PFSK-1 (cell line): Measurements from ENCODE around the gene ADAT3.

ENCODE experiments used
- POLR2AphosphoS5 ChIP-seq: IDR thresholded peaks from 2 replicates; pipeline ENCODE4 v1.6.1; 2012; ENCODE audit warnings: low read depth, mild to moderate bottlenecking, control low read depth, low read length, moderate library complexity
- SIN3A ChIP-seq: IDR thresholded peaks from 2 replicates; pipeline ENCODE4 v1.6.1; 2012; ENCODE audit warnings: mild to moderate bottlenecking, low read length, moderate library complexity, borderline replicate concordance; ENCODE audit not compliant: insufficient read depth
- TAF1 ChIP-seq: IDR thresholded peaks from 2 replicates; pipeline ENCODE4 v1.6.1; 2012; ENCODE audit warnings: low read length, control low read depth, borderline replicate concordance; ENCODE audit not compliant: insufficient read depth
- TF ChIP-seq, protein P1 (sequence below), 2 experiments: IDR thresholded peaks; 2 replicates each; pipeline versions ENCODE4 v1.6.1 to v1.8.0; 2011 to 2012; ENCODE audit warnings: low read depth in 2 of 2, low read length in 2 of 2, control low read depth in 1 of 2, inconsistent platforms in 1 of 2, mild to moderate bottlenecking in 1 of 2, moderate library complexity in 1 of 2; ENCODE audit not compliant: insufficient read depth in 1 of 2

DNA sequence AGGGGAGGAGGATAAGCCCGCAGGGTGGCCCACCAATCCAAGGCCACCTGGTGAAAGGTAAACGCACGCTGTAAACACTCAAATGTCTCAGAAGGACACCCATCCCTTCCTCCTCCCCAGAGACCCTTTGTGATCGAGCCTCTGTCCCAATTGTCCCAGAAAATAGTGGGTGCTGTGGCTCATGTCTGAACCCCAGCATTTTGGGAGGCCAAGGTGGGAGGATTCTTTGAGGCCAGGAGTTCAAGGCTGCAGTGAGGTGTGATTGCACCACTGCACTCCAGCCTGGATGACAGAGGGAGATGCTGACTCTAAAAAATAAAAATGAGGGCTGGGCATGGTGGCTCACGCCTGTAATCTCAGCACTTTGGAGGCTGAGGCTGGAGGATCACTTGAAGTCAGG lies 16.8 kb upstream of the ADAT3 start:
- TF ChIP-seq POLR2AphosphoS5 (no peak), TAF1 (no peak), SIN3A (no peak)
- TF ChIP-seq, protein P1, sequence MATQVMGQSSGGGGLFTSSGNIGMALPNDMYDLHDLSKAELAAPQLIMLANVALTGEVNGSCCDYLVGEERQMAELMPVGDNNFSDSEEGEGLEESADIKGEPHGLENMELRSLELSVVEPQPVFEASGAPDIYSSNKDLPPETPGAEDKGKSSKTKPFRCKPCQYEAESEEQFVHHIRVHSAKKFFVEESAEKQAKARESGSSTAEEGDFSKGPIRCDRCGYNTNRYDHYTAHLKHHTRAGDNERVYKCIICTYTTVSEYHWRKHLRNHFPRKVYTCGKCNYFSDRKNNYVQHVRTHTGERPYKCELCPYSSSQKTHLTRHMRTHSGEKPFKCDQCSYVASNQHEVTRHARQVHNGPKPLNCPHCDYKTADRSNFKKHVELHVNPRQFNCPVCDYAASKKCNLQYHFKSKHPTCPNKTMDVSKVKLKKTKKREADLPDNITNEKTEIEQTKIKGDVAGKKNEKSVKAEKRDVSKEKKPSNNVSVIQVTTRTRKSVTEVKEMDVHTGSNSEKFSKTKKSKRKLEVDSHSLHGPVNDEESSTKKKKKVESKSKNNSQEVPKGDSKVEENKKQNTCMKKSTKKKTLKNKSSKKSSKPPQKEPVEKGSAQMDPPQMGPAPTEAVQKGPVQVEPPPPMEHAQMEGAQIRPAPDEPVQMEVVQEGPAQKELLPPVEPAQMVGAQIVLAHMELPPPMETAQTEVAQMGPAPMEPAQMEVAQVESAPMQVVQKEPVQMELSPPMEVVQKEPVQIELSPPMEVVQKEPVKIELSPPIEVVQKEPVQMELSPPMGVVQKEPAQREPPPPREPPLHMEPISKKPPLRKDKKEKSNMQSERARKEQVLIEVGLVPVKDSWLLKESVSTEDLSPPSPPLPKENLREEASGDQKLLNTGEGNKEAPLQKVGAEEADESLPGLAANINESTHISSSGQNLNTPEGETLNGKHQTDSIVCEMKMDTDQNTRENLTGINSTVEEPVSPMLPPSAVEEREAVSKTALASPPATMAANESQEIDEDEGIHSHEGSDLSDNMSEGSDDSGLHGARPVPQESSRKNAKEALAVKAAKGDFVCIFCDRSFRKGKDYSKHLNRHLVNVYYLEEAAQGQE (IDR thresholded peaks at IDR 0.05; ENCODE audit: insufficient read depth in 1 of 2, low read depth in 2 of 2, low read length in 2 of 2), result no peak
